Mucosa of stomach (tissue), 1 donor: ENCODE results near the gene NETO2.
"Not testable (repeated sequence)": the region's sequence is repeated elsewhere in the genome, so short reads cannot be mapped to it uniquely, and the experiment has no call there.

Experiments used
- H3K27me3 ChIP-seq: one replicate; pipeline ENCODE4 v1.7.0; 2013; ENCODE audit warnings: mild to moderate bottlenecking, low read length; ENCODE audit not compliant: control insufficient read depth, insufficient read depth
- H3K36me3 ChIP-seq: one replicate; pipeline ENCODE4 v1.7.0; 2013; ENCODE audit warnings: low read length; ENCODE audit not compliant: control insufficient read depth, insufficient read depth
- H3K4me1 ChIP-seq: one replicate; pipeline ENCODE4 v1.7.0; 2013; ENCODE audit warnings: mild to moderate bottlenecking, low read length; ENCODE audit not compliant: control insufficient read depth, insufficient read depth
- H3K4me3 ChIP-seq: one replicate; pipeline ENCODE4 v1.7.0; 2013; ENCODE audit warnings: low read length
- H3K9ac ChIP-seq: one replicate; pipeline ENCODE4 v1.7.0; 2013; ENCODE audit warnings: mild to moderate bottlenecking, low read length, moderate library complexity
- H3K9me3 ChIP-seq: one replicate; pipeline ENCODE4 v1.7.0; 2013; ENCODE audit warnings: mild to moderate bottlenecking, low read length, moderate library complexity; ENCODE audit not compliant: control insufficient read depth
- donor health status: Pancreatic carcinoma.

Gene NETO2

GRCh38 chr16:47144559-47144877, 773 bp upstream of the NETO2 start:
- peaks cover 6% of the 10 kb centered on the region for H3K4me1 ChIP-seq
- H3K27me3 ChIP-seq = peaks cover 21% of the 10 kb centered on the region
- H3K9ac ChIP-seq = no peak overlapping the region
- H3K9me3 ChIP-seq = no peaks in the 10 kb centered on the region
- H3K4me3 ChIP-seq = peak overlapping the region; percentile 20
- no peaks in the 10 kb centered on the region for H3K36me3 ChIP-seq

DNA sequence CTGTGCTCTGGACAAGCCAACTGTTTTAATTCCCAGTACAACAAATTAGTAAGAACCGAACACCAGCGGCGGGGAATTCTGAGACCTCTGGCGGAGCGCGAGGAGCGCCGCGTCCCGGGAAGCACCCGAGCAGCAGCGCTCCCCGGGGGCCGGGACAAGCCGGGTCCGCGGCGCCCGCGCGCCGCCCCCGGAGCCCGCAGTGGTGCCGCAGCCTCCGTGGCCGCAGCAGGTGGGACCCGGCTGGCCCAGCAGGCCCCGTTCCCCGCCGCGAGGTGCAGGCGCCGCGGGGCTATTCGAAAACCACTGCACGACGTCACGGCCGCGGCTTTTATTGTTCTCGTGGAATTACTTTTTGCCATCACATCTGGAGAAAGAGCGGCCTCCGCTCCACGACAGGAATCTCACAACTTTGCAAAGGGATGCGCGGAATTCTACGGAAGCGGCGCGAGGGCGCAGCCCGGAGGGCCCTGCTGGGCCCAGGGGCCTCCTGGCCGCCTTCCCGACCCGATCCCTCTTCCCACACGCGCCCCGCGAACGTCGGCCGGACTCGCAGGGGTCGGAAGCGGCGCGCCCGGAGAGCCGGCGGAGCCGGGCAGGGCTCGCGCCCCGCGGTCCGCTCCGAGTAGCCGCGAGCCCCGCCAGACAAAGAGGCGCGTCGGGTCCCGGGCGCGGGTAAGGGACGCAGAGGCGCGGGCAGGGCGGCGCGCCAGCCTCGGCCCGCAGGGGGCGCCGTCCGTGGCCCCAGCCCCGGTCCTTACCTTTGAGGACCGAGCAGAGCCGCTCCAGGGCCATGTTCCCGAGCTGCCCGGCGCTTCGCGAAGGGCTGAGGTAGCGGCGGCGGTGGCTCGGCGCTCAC, 696 bp downstream of the NETO2 start:
- Histone ChIP-seq H3K27me3 (peaks cover 21% of the 10 kb centered on the region), H3K36me3 (no peaks in the 10 kb centered on the region), H3K4me1 (peaks cover 6% of the 10 kb centered on the region), H3K9ac (no peak overlapping the region), H3K4me3 (no peak overlapping the region), H3K9me3 (no peaks in the 10 kb centered on the region)

GRCh38 chr16:47142486-47142820, 1.3 kb downstream of the NETO2 start:
- H3K36me3 ChIP-seq = no peaks in the 10 kb centered on the region
- H3K9me3 ChIP-seq = no peaks in the 10 kb centered on the region
- no peak overlapping the region for H3K4me3 ChIP-seq
- H3K27me3 ChIP-seq = peaks cover 21% of the 10 kb centered on the region
- peaks cover 6% of the 10 kb centered on the region for H3K4me1 ChIP-seq
- no peak overlapping the region for H3K9ac ChIP-seq

GRCh38 chr16:47141773-47142485, 1.8 kb downstream of the NETO2 start:
- peaks cover 21% of the 10 kb centered on the region for H3K27me3 ChIP-seq
- H3K9ac ChIP-seq = no peak overlapping the region
- H3K4me3 ChIP-seq = no peak overlapping the region
- no peaks in the 10 kb centered on the region for H3K36me3 ChIP-seq
- H3K9me3 ChIP-seq = no peaks in the 10 kb centered on the region
- H3K4me1 ChIP-seq = peaks cover 6% of the 10 kb centered on the region

DNA sequence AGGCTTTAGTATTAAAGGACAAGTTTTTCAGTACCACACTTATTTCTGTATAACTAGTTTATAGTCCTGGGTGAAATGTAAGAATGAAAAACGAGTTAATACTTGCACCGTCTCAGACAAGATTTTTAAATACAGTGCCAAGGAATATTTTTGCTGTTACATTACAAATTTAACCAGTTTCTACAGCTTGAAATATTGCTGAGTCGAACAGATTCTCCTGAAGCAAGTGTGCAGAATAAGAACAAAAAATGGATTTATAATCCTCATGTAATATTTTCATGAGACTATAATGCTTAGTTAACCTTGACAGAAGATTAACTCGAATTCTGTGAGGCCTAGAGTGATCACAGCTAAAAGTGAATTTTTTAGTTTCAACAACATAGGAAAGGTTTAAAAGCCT, 3.1 kb downstream of the NETO2 start:
- H3K4me3 ChIP-seq = no peak overlapping the region
- H3K4me1 ChIP-seq = peaks cover 6% of the 10 kb centered on the region
- H3K36me3 ChIP-seq = no peaks in the 10 kb centered on the region
- H3K9ac ChIP-seq = no peak overlapping the region
- peaks cover 21% of the 10 kb centered on the region for H3K27me3 ChIP-seq
- H3K9me3 ChIP-seq = no peaks in the 10 kb centered on the region

GRCh38 chr16:47139561-47140185, 4.1 kb downstream of the NETO2 start:
- peaks cover 5% of the 10 kb centered on the region for H3K4me1 ChIP-seq
- H3K27me3 ChIP-seq = peaks cover 16% of the 10 kb centered on the region
- H3K36me3 ChIP-seq = no peaks in the 10 kb centered on the region
- no peaks in the 10 kb centered on the region for H3K9me3 ChIP-seq
- H3K9ac ChIP-seq = no peak overlapping the region
- H3K4me3 ChIP-seq = no peak overlapping the region

- not testable (repeated sequence) for H3K4me1 ChIP-seq, H3K9ac ChIP-seq, H3K27me3 ChIP-seq, H3K36me3 ChIP-seq, H3K4me3 ChIP-seq, H3K9me3 ChIP-seq
Measured at GRCh38 chr16:47137925-47138324, 5.8 kb downstream of the NETO2 start.

DNA sequence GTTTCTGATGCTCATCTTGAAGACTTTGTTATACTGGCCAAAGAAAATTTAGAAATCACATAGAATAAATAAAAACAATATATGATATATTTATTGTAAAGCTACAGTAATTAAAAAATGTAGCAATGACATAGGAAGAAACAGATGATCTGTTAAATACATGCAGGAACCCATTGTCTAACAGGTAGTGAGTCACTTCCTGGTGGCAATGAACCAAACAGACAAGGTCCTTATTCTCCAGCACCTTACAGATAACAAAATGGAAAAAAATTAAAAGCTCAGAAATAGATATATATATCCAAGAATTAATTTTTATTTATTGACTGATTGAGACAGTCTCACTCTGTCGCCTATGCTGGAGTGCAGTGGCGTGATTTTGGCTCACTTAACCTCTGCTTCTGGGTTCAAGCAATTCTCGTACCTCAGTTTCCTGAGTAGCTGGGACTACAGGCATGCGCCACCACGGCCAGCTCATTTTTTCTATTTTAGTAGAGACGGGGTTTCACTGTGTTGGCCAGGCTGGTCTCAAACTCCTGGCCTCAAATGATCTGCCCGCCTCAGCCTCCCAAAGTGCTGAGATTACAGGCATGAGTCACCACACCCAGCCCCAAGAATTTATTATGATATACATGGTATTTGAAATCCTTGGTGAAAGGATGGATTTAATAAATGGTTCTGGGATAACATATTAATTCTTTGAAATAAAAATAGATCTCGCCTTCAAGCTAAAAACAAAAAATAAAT, 7.5 kb downstream of the NETO2 start:
- Histone ChIP-seq H3K9me3 (no peaks in the 10 kb centered on the region), H3K4me3 (no peak overlapping the region)

GRCh38 chr16:47134550-47134949, 9.2 kb downstream of the NETO2 start:
- no peaks in the 10 kb centered on the region for H3K27me3 ChIP-seq
- no peaks in the 10 kb centered on the region for H3K36me3 ChIP-seq
- H3K9me3 ChIP-seq = no peaks in the 10 kb centered on the region
- H3K4me3 ChIP-seq = no peak overlapping the region
- H3K9ac ChIP-seq = no peak overlapping the region
- no peaks in the 10 kb centered on the region for H3K4me1 ChIP-seq

More for the DNA sequence above, 7.5 kb downstream of the NETO2 start:
- no peaks in the 10 kb centered on the region for H3K36me3 ChIP-seq
- H3K9ac ChIP-seq = no peak overlapping the region
- no peaks in the 10 kb centered on the region for H3K27me3 ChIP-seq
- H3K4me1 ChIP-seq = no peaks in the 10 kb centered on the region

DNA sequence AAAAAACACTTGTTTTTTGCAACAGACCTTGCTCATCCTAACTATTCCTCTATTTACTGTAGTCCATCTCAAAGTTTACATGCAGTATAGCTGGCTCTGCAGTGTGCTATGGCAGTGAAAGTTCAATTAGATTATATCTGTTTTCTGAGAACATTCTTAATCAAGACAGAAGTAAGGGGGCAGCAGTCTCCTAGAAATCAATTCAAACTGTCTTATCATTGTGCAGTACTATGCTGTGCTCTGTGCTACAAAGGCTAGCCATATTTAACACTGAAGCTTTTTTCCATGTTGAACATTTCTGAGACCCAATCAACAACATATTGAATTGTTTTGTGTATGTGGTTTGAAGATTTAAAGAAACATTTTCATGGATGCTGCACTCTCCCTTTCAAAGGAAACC, 11.4 kb downstream of the NETO2 start:
- no peaks in the 10 kb centered on the region for H3K27me3 ChIP-seq
- H3K4me1 ChIP-seq = no peaks in the 10 kb centered on the region
- no peaks in the 10 kb centered on the region for H3K36me3 ChIP-seq
- no peak overlapping the region for H3K4me3 ChIP-seq
- H3K9ac ChIP-seq = no peak overlapping the region
- no peaks in the 10 kb centered on the region for H3K9me3 ChIP-seq

DNA sequence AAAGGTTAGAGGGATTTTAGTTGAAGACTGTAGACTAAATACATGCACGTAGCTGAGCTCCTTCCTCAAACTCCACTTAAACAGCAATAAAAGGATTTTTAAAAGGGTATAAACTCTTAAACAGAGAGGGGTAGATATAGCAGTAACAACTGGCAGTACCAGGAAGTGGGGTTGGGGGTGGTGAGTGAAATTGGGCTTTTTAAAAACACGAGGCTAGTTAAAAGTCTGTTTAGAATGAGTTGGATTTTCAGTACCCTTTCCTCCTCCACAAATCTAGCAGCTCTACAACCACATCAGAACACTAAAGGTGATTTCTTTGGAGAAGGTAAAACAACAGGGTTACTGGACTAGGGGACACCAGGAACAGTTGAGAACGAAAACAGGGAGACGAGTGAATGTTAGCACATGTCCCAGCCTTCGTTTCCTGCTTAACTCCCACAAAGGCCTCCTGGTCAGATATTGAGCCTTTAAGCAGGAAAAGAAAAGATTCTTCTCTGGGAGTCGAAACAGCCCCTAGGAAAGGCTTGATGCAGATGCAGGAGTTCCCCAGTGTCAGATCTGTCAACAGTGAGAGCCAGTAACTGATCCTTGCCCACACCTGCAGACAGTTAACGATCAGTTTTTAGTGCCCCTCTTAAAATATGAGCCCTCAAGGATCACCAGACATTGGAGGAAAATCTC, 13.8 kb downstream of the NETO2 start:
- H3K36me3 ChIP-seq = no peaks in the 10 kb centered on the region
- H3K27me3 ChIP-seq = no peaks in the 10 kb centered on the region
- H3K9me3 ChIP-seq = no peaks in the 10 kb centered on the region
- H3K9ac ChIP-seq = no peak overlapping the region
- no peaks in the 10 kb centered on the region for H3K4me1 ChIP-seq
- no peak overlapping the region for H3K4me3 ChIP-seq
